Stimulated activated CD8-positive, alpha-beta memory T cell treated with anti-CD3 and anti-CD28 coated beads, Interleukin-15, amount 100 ng/mL, for 1 hour (primary cell): ENCODE measurements around the gene MIPOL1.
"Not testable (repeated sequence)": the region's sequence is repeated elsewhere in the genome, so short reads cannot be mapped to it uniquely, and the experiment has no call there.

Experiments used
- DNase-seq: peaks from one replicate; pipeline ENCODE4 v3.0.0-alpha.2; 2020; ENCODE audit warnings: low read depth

Gene MIPOL1

DNA sequence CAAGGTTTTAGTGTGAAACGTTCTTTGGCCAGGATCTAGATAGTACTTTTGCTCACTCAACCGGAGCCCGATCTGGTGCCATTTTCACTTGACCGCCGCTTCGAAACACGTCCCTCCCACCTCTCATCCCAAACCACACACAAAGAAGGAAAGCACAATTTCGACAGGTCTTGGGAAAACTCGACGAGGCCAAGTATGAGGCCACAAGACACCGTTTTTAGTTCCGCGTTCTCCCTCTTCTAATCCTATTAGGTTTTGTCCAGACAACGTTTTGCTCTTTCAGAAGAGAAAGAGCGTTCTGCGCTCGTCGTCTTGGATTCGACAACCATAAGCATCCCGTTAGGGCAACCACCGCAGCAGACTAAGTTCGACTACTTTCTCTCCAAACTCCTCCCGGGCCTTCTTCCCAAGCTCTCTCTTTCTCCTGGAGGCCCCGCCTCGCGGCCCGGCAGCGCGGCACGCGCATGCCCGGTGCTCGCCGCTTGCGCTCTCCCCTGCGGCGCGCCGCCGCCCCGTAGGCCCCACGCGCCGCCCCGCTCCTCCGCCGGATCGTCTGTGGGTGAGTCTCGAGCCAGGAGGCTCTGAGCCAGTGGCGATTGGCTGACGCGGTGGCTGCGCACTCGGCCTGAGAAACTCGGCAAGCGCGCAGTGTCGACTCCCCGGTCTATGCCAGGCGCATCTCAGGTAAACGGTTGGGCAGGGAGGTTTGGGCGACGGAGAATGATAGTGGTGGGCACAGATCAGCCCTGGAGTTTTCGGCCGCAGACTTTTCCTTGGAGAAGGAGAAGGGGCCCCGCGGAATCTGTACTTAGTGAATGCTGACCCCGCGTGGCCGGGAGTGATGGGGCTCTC is at the start of gene MIPOL1:
TSS of gene MIPOL1 (plus strand) at position 517 of the 852 bp plus-strand sequence. CDS start 49,952 bp downstream, outside the sequence.
- DNase-seq: no peak

DNA sequence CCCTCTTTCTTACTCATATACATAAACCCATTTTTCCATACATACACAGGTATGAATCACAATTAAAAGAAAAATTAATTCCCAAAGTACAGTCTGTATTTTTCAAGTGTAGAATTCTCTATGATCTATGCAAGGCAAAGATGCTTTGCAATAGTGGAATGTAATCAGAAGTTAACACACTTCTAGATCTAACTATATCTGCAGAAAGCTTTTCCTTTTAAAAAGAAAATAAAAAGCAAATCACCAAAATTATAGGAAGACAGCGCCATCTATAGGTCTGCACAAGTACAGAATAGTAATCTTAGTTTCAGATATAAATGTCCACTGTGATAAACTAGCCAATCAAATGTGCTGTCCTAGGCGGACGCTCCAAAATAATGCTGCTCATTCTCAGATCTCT is 47.3 kb upstream of the MIPOL1 start:
- no peak for DNase-seq

GRCh38 chr14:37153005-37153404 is 44.7 kb upstream of the MIPOL1 start:
- DNase-seq: no peak

- DNase-seq: no peak
These were observed 44.3 kb upstream of the MIPOL1 start for GRCh38 chr14:37153483-37153882.

DNA sequence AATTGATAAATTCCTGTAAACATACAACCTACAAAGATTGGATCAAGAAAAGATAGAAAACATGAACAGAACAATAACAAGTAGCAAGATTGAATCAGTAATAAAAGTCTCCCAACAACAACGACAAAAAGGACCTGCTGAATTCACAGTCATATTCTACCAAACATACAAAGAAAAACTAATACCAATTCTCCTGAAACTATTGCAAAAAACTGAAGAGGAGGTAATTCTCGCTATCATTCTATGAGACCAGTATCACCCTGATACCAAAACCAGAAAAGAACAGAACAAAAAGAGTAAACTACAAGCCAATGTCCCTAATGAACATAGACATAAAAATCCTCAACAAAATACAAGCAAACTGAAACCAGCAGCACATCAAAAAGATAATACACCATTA is 39.8 kb upstream of the MIPOL1 start:
- no peak for DNase-seq

DNA sequence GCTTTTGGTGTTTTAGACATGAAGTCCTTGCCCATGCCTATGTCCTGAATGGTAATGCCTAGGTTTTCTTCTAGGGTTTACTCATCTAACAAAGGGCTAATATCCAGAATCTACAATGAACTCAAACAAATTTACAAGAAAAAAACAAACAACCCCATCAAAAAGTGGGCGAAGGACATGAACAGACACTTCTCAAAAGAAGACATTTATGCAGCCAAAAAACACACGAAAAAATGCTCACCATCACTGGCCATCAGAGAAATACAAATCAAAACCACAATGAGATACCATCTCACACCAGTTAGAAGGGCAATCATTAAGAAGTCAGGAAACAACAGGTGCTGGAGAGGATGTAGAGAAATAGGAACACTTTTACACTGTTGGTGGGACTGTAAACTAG is 35.4 kb upstream of the MIPOL1 start:
- DNase-seq: not testable (repeated sequence)

DNA sequence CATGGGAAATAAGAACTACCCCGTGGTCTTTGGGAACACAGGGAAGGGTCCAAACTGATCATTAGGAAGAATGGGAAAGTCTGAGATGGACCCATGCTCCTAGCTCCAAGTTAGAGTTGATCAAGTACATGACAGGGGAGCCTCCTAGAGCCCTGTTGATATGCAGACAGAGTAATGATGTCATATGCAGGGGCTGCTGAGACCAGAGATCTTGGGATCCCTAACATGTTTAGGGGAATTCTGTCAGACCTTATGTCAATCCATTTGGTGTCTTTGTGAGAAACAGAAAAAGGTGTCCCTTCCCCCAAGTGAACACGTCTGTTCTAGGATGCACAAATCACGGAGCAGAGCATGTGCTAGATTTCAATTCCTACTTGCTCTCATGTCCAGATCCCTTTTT is 31.9 kb upstream of the MIPOL1 start:
- DNase-seq: no peak

DNA sequence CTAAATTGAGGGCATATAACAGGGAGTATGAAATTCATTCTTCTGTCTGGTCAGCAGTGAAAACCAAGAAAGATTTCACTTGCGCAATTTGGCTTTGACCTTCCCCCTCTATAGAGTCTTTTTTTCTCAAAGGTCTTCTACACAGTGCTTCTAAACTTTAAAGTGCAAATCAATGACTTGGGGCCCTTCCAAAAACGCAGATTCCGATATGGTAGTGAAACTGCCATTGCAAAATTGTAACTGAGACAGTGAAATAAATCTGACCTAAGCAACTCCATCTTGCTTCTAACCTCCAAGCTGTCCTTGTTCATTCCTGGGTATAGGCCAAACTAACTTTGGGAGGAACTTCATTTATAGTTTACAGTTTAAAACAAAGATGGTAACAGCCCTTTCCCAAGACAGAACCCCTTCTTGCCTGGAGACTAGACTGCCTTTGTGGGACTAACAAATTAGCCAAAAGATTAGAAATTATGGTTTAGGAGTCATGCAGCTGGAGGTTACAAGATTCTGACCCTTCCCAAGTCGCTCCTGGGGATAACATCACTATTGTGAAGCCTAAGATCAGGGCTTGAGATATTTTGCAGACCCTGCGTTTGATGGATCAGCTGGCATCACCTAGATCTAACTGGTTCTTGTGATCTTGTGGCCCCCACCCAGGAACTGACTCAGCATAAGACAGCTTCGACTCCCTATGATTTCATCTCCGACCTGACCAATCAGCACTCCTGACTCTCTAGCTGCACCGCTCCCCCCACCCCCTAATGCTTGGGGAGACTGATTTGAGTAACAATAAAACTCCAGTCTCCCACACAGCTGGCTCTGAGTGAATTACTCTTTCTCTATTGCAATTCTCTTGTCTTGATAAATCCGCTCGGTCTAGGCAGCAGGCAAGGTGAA is 30.3 kb upstream of the MIPOL1 start:
- no peak for DNase-seq

DNA sequence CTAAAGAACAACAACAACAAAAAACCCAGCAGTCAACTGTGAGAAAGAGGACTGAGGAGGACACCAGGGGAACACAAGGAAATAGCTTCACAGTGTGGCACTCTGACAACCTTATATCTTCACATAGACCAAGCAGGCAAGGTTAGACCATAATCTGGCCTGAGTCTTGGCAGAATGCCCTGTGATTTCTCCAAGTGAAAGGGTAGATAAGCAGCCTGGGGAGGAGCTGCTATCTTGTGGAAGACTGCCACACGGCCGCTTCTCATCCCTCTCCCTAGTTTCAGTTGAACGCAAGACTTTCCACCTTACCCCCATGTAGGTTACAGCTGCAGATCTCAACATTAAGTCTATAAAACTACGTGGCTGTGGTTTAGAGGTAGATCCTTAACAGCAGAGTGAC is 29.0 kb upstream of the MIPOL1 start:
- no peak for DNase-seq

- no peak for DNase-seq
These were observed 27.5 kb upstream of the MIPOL1 start for GRCh38 chr14:37170237-37170636.

DNA sequence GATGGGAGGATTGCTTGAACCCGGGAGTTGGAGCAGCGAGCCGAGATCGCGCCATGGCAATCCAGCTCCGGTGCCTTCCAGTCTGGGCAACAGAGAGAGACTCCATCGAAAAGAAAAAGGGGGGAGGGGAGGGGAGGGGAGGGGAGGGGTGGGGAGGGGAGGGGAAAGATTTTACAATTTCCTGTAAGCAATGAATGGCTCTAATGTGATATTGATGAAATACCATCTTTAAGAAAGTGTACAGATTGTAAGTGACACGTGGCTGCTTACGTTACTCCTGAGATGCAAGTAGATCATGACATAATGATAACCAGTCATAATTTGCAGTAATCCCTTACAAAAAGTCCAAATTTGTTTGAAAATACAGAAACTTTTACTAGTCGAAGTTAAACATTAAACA is 26.7 kb upstream of the MIPOL1 start:
- no peak for DNase-seq

DNA sequence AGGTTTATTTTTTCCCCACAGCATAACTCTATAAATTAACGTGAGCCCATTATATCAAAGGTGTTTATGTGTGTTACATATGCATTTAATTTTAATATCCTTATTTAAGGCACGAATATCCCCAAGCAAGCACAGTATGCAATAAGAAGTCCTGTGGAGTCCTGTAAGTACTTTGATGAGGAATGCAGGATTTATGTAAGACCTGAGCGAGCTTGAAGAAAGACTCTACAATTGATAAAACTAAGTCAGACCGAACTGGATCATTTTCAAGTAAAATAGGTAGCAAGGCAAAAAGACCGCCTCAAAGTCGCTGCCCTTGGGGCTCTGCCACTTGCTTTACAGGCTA is 26.1 kb upstream of the MIPOL1 start:
- no peak for DNase-seq

- DNase-seq: no peak
These were observed 25.5 kb upstream of the MIPOL1 start, which contains the start of gene SLC25A21 for GRCh38 chr14:37172024-37172869. Gene SLC25A21 (minus strand): TSS chr14:37172606.

DNA sequence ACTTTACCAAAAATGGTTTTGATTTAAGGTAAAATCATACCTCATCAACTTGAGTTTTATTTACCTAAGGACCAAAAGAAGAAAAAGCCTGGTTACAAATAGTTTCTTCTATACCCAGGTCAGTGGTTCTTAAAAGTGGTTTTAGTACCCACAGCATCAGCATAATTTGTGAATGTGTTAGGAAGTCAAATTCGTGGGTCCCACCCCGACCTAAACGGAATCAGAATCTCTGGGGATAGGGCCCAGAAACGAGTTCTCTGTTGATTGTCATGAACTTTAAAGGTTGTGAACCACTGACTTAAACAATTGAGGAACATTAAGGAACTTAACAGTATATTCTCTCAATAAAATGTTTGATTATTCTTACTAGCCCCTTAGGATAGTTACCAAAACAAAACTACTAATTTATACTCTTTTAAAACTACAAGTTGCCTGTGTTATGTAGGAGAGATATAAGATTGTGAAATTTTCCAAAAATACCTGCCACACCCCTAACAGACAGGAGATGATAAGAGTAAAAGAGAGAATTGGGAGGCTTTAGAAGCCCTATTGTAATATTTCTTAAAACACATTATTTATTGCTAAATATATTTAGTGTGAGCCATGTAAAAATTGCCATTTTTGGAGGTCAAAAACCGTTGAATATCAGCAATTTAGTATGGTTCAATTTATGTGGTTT is 24.7 kb upstream of the MIPOL1 start:
- DNase-seq: no peak

- no peak for DNase-seq
These were observed 17.7 kb upstream of the MIPOL1 start for GRCh38 chr14:37179896-37180502.

DNA sequence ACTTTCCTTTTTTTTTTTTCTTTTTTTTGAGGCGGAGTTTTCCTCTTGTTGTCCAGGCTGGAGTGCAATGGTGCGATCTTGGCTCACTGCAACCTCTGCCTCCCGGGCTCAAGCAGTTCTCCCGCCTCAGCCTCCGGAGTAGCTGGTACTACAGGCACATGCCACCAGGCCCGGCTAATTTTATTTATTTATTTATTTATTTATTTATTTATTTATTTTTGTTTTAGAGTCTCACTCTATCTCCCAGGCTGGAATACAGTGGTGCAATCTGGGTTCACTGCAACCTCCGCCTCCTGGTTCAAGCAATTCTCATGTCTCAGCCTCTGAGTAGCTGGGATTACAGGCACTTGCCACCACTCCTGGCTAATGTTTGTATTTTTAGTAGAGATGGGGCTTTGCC is 16.9 kb upstream of the MIPOL1 start:
- DNase-seq: not testable (repeated sequence)

GRCh38 chr14:37181441-37181840 is 16.3 kb upstream of the MIPOL1 start:
- DNase-seq: no peak

- not testable (repeated sequence) for DNase-seq
These were observed 13.2 kb upstream of the MIPOL1 start for GRCh38 chr14:37184520-37184919.

DNA sequence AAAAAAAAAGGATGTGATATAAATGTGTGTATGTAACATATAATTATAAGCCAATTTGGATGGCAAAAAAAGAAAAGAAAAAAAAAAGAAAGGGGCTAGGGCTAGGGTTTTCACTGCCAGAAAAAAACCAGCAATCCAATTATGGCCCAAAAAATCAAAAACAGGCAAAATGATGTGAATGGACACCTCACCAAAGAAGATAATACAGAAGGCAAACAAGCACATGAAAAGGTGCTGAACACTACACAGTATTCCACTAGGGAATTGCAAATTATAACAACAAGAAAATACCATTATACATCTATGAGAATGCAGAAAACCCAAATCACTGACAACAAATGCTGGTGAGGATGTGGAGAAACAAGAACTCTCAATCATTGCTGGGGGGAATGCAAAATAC is 12.1 kb upstream of the MIPOL1 start:
- no peak for DNase-seq

GRCh38 chr14:37186865-37187264 is 10.9 kb upstream of the MIPOL1 start:
- DNase-seq: no peak

DNA sequence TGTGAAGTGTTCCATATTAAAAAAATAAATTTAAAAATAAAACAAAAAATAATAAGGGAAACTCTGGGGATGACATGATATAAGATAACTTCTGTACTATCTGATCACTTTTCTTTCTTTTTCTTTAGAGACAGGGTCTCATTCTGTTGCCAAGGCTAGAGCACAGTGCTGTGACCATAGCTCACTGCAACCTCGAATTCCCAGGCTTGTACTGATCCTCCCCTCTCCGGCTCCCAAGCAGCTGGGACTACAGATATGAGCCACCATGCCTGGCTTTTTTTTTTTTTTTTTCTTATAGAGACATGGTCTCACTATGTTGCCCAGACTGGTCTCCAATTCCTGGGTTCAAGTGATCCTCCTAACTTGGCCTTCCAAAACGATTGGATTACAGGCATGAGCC is 10.4 kb upstream of the MIPOL1 start:
- no peak for DNase-seq
